Stimulated activated effector memory CD8-positive, alpha-beta T cell treated with anti-CD3 and anti-CD28 coated beads, Interleukin-12 subunit alpha, Interleukin-12 subunit beta, amount 100 ng/mL, for 72 hours (primary cell): ENCODE measurements around the gene PRDM16.

ENCODE experiments used
- ATAC-seq: fragments of 150-1000 bp; cut with Tn5 transposase; 2 replicates; pipeline ENCODE4 v1.10.0; 2021
- DNase-seq, 2 donors: peaks; one replicate each; pipeline ENCODE4 v3.0.0; 2021 to 2022; ENCODE audit warnings: low spot score in 2 of 2
- H3K27ac Mint-ChIP-seq: one replicate; pipeline ENCODE4 v1.8.0; 2022; ENCODE audit warnings: mild to moderate bottlenecking, mixed read lengths
- H3K36me3 Mint-ChIP-seq: one replicate; pipeline ENCODE4 v1.8.0; 2022; ENCODE audit warnings: mild to moderate bottlenecking, mixed read lengths
- H3K4me1 Mint-ChIP-seq: one replicate; pipeline ENCODE4 v1.8.0; 2022; ENCODE audit warnings: mixed read lengths
- H3K4me3 Mint-ChIP-seq: one replicate; pipeline ENCODE4 v1.8.0; 2022; ENCODE audit warnings: mild to moderate bottlenecking, mixed read lengths
- H3K9me3 Mint-ChIP-seq: one replicate; pipeline ENCODE4 v1.8.0; 2022; ENCODE audit warnings: mixed read lengths

Gene PRDM16

GRCh38 chr1:3293563-3294080 lies 224.6 kb downstream of the PRDM16 start:
- Mint-ChIP-seq H3K4me1 (no peaks in the 10 kb centered on the region), H3K36me3 (no peaks in the 10 kb centered on the region), H3K9me3 (no peaks in the 10 kb centered on the region), H3K4me3 (no peak overlapping the region), H3K27ac (no peak overlapping the region)
- ATAC-seq (no peak), DNase-seq (no peak)

- DNase-seq (no peak), ATAC-seq (no peak)
- Mint-ChIP-seq H3K4me1 (no peaks in the 10 kb centered on the region), H3K9me3 (no peaks in the 10 kb centered on the region), H3K36me3 (no peaks in the 10 kb centered on the region), H3K4me3 (no peak overlapping the region), H3K27ac (peak overlapping the region; percentile 19)
Observed at GRCh38 chr1:3294450-3294849, 225.4 kb downstream of the PRDM16 start.

- H3K9me3 Mint-ChIP-seq = no peaks in the 10 kb centered on the region
- no peaks in the 10 kb centered on the region for H3K4me1 Mint-ChIP-seq
- DNase-seq = no peak
- ATAC-seq = no peak
- H3K4me3 Mint-ChIP-seq = no peak overlapping the region
- no peak overlapping the region for H3K27ac Mint-ChIP-seq
- H3K36me3 Mint-ChIP-seq = no peaks in the 10 kb centered on the region
Observed at GRCh38 chr1:3295846-3296245, 226.8 kb downstream of the PRDM16 start.

GRCh38 chr1:3296326-3296725 lies 227.3 kb downstream of the PRDM16 start:
- Mint-ChIP-seq H3K36me3 (no peaks in the 10 kb centered on the region), H3K4me3 (no peak overlapping the region), H3K4me1 (no peaks in the 10 kb centered on the region), H3K27ac (no peak overlapping the region), H3K9me3 (no peaks in the 10 kb centered on the region)
- ATAC-seq (no peak), DNase-seq (no peak)

GRCh38 chr1:3296826-3297225 lies 227.8 kb downstream of the PRDM16 start:
- Mint-ChIP-seq H3K4me3 (no peak overlapping the region), H3K36me3 (no peaks in the 10 kb centered on the region), H3K9me3 (no peaks in the 10 kb centered on the region), H3K4me1 (no peaks in the 10 kb centered on the region), H3K27ac (no peak overlapping the region)
- ATAC-seq (no peak), DNase-seq (no peak)

GRCh38 chr1:3297756-3298155 lies 228.8 kb downstream of the PRDM16 start:
- Mint-ChIP-seq H3K4me3 (no peak overlapping the region), H3K27ac (no peak overlapping the region)
- ATAC-seq = peak; percentile 11

GRCh38 chr1:3298197-3298596 lies 229.2 kb downstream of the PRDM16 start:
- Mint-ChIP-seq H3K4me3 (no peak overlapping the region), H3K4me1 (no peaks in the 10 kb centered on the region), H3K36me3 (no peaks in the 10 kb centered on the region), H3K27ac (no peak overlapping the region), H3K9me3 (no peaks in the 10 kb centered on the region)
- DNase-seq (no peak), ATAC-seq (no peak)

More at GRCh38 chr1:3297756-3298155, 228.8 kb downstream of the PRDM16 start:
- H3K9me3 Mint-ChIP-seq = no peaks in the 10 kb centered on the region
- no peaks in the 10 kb centered on the region for H3K36me3 Mint-ChIP-seq
- H3K4me1 Mint-ChIP-seq = no peaks in the 10 kb centered on the region
- DNase-seq = no peak

GRCh38 chr1:3304246-3304645 lies 235.2 kb downstream of the PRDM16 start:
- no peak for ATAC-seq

GRCh38 chr1:3304692-3305091 lies 235.7 kb downstream of the PRDM16 start:
- H3K4me1 Mint-ChIP-seq = no peaks in the 10 kb centered on the region
- ATAC-seq (no peak), DNase-seq (no peak)
- no peak overlapping the region for H3K4me3 Mint-ChIP-seq
- no peaks in the 10 kb centered on the region for H3K36me3 Mint-ChIP-seq
- no peaks in the 10 kb centered on the region for H3K9me3 Mint-ChIP-seq
- H3K27ac Mint-ChIP-seq = no peak overlapping the region

More at GRCh38 chr1:3304246-3304645, 235.2 kb downstream of the PRDM16 start:
- H3K27ac Mint-ChIP-seq = no peak overlapping the region
- DNase-seq = no peak
- H3K4me3 Mint-ChIP-seq = no peak overlapping the region
- H3K9me3 Mint-ChIP-seq = no peaks in the 10 kb centered on the region
- H3K36me3 Mint-ChIP-seq = no peaks in the 10 kb centered on the region
- no peaks in the 10 kb centered on the region for H3K4me1 Mint-ChIP-seq

- Mint-ChIP-seq H3K4me1 (no peaks in the 10 kb centered on the region), H3K9me3 (no peaks in the 10 kb centered on the region), H3K27ac (no peak overlapping the region), H3K4me3 (no peak overlapping the region), H3K36me3 (no peaks in the 10 kb centered on the region)
- ATAC-seq = no peak
- no peak for DNase-seq
Observed at GRCh38 chr1:3305156-3305555, 236.2 kb downstream of the PRDM16 start.

- H3K9me3 Mint-ChIP-seq = no peaks in the 10 kb centered on the region
- H3K4me1 Mint-ChIP-seq = peaks cover 5% of the 10 kb centered on the region
- DNase-seq (no peak), ATAC-seq (peak; percentile 37)
- H3K36me3 Mint-ChIP-seq = no peaks in the 10 kb centered on the region
- no peak overlapping the region for H3K27ac Mint-ChIP-seq
- H3K4me3 Mint-ChIP-seq = no peak overlapping the region
Observed at GRCh38 chr1:3306583-3307291, 237.7 kb downstream of the PRDM16 start.

GRCh38 chr1:3307359-3307758 lies 238.4 kb downstream of the PRDM16 start:
- Mint-ChIP-seq H3K4me1 (peaks cover 5% of the 10 kb centered on the region), H3K9me3 (no peaks in the 10 kb centered on the region), H3K36me3 (no peaks in the 10 kb centered on the region), H3K4me3 (no peak overlapping the region), H3K27ac (no peak overlapping the region)
- DNase-seq (no peak), ATAC-seq (no peak)

GRCh38 chr1:3308053-3308452 lies 239.1 kb downstream of the PRDM16 start:
- ATAC-seq = no peak
- H3K27ac Mint-ChIP-seq = no peak overlapping the region
- H3K36me3 Mint-ChIP-seq = no peaks in the 10 kb centered on the region
- peaks cover 9% of the 10 kb centered on the region for H3K4me1 Mint-ChIP-seq
- no peak overlapping the region for H3K4me3 Mint-ChIP-seq
- H3K9me3 Mint-ChIP-seq = no peaks in the 10 kb centered on the region
- DNase-seq = no peak

- H3K27ac Mint-ChIP-seq = no peak overlapping the region
- H3K4me3 Mint-ChIP-seq = no peak overlapping the region
- H3K4me1 Mint-ChIP-seq = peaks cover 17% of the 10 kb centered on the region
Observed at GRCh38 chr1:3310718-3311400, 241.9 kb downstream of the PRDM16 start.

GRCh38 chr1:3311711-3312110 lies 242.7 kb downstream of the PRDM16 start:
- no peak for ATAC-seq
- H3K27ac Mint-ChIP-seq = no peak overlapping the region
- H3K4me3 Mint-ChIP-seq = no peak overlapping the region
- no peaks in the 10 kb centered on the region for H3K36me3 Mint-ChIP-seq
- peaks cover 21% of the 10 kb centered on the region for H3K4me1 Mint-ChIP-seq
- no peak for DNase-seq
- H3K9me3 Mint-ChIP-seq = peaks cover 5% of the 10 kb centered on the region

More at GRCh38 chr1:3310718-3311400, 241.9 kb downstream of the PRDM16 start:
- H3K9me3 Mint-ChIP-seq = no peaks in the 10 kb centered on the region
- no peak for ATAC-seq
- DNase-seq = no peak
- H3K36me3 Mint-ChIP-seq = no peaks in the 10 kb centered on the region

- ATAC-seq (no peak), DNase-seq (no peak)
- no peaks in the 10 kb centered on the region for H3K36me3 Mint-ChIP-seq
- peaks cover 7% of the 10 kb centered on the region for H3K9me3 Mint-ChIP-seq
- no peak overlapping the region for H3K4me3 Mint-ChIP-seq
- no peak overlapping the region for H3K27ac Mint-ChIP-seq
- H3K4me1 Mint-ChIP-seq = peaks cover 24% of the 10 kb centered on the region
Observed at GRCh38 chr1:3312310-3312897, 243.4 kb downstream of the PRDM16 start.
